Ishikawa (cell line): ENCODE results near the gene FOXP4.

Source experiments
- CEBPB ChIP-seq: IDR thresholded peaks from 2 replicates; pipeline ENCODE4 v1.6.1; 2012
- FOXM1 ChIP-seq: IDR thresholded peaks from 2 replicates; pipeline ENCODE4 v1.6.1; 2012; ENCODE audit warnings: low read depth, borderline replicate concordance
- RAD21 ChIP-seq: IDR thresholded peaks from 2 replicates; pipeline ENCODE4 v1.6.1; 2012; ENCODE audit warnings: low read depth
- ZBTB7A ChIP-seq: IDR thresholded peaks from 2 replicates; pipeline ENCODE4 v1.6.1; 2012; ENCODE audit warnings: low read depth
- TF ChIP-seq, protein P1 (sequence below): IDR thresholded peaks from 2 replicates; pipeline ENCODE4 v1.6.1; 2012

DNA sequence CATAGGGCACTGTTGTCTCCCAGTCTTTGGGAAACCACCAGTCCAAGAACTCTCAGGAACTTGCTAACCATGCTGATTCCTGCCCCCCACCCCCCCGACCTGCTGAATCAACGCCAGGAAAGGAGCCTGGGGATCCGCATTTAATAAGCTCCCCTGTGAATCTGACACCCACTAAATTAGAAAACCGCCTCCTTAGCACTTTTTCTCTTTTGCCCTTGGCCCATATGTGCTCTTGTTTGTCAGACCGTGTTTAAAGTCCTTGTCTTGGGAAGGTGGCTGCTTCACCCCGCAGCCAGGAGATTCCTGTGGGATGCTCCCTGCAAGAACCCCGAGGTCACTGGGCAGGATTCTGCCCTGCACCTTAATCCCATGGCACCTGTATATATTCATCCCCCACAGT is 15.7 kb upstream of the FOXP4 start:
- no peak for TF ChIP-seq RAD21
- no peak for TF ChIP-seq ZBTB7A
- TF ChIP-seq, protein P1, sequence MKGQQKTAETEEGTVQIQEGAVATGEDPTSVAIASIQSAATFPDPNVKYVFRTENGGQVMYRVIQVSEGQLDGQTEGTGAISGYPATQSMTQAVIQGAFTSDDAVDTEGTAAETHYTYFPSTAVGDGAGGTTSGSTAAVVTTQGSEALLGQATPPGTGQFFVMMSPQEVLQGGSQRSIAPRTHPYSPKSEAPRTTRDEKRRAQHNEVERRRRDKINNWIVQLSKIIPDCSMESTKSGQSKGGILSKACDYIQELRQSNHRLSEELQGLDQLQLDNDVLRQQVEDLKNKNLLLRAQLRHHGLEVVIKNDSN = no peak
- TF ChIP-seq CEBPB = no peak
- TF ChIP-seq FOXM1 = no peak
